GM21825 (cell line): ENCODE measurements around the gene CPED1.
"Not testable (repeated sequence)": the region's sequence is repeated elsewhere in the genome, so short reads cannot be mapped to it uniquely, and the experiment has no call there.

Source experiments
- ATAC-seq: cut with Tn5 transposase; IDR thresholded peaks from one replicate; pipeline ENCODE4 v1.9.1; 2021; ENCODE audit warnings: mild to moderate bottlenecking, moderate library complexity; ENCODE audit not compliant: unreplicated experiment

Gene CPED1

GRCh38 chr7:120981117-120981516 is 7.4 kb upstream of the CPED1 start:
- no peak for ATAC-seq

DNA sequence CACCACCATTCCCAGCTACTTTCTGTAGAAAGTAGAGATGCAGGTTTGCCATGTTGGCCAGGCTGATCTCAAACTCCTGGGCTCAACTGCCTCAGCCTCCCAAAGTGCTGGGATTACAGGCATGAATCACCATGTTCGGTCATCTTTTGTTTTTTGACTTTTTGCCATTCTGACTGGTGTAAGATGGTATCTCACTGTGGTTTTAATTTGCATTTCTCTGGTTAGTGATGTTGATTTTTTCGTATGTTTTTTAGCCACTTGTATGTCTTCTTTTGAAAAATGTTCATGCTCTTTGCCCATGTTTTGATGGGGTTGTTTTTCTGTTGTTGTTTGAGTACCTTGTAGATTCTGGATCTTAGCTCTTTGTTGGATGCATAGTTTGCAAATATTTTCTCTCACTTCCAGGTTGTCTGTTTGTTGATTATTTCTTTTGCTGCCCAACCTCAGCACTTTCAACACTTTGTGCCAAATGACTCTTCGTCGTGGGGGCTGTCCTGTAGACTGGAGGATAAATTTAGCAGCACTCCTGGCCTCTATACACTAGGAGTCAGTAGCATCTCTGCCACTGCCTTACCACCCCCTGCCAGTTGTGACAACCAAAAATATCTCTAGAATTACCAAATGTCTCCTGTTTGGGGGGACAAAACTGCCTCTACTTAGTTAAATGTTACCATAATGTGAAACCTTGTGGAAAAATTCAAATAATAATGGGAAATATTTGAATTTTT is 6.5 kb upstream of the CPED1 start:
- ATAC-seq: no peak

DNA sequence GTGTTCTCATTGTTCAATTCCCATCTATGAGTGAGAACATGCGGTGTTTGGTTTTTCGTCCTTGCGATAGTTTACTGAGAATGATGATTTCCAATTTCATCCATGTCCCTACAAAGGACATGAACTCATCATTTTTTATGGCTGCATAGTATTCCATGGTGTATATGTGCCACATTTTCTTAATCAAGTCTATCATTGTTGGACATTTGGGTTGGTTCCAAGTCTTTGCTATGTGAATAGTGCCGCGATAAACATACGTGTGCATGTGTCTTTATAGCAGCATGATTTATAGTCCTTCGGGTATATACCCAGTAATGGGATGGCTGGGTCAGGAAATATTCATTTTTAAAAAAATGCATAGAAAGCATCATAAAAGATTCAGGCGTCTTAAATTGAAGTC is 4.9 kb upstream of the CPED1 start:
- ATAC-seq: not testable (repeated sequence)

- ATAC-seq: no peak
Measured at GRCh38 chr7:120984406-120984805, 4.1 kb upstream of the CPED1 start.

DNA sequence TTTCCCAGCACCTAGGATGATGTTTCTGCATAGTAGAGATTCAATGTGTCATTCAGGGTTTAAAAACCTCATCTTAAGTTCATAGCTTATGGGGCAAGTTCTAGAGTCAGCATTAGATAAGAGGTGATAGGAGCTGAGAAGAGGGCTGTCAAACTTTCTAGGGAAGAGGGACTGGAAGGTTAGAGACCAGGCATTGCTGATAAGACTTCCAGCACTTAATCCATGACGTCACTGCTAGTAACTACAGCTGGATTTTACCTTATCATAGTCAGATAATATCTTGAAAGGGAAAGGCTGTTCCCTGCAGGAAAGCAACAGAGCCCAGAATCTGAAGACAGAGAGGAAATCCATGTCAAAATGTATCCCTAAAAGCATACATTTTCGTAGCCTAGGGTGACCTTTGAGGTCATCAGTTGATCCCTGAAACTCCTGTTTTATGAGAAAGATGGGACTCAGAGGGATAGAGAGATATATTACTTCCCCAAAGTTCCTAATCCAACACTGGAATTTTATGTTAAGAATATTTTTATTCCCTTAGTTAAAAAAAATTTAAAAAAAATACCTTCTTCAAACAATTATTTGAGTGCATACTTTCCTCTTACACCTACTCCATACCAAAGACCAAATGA is 3.3 kb upstream of the CPED1 start:
- no peak for ATAC-seq

DNA sequence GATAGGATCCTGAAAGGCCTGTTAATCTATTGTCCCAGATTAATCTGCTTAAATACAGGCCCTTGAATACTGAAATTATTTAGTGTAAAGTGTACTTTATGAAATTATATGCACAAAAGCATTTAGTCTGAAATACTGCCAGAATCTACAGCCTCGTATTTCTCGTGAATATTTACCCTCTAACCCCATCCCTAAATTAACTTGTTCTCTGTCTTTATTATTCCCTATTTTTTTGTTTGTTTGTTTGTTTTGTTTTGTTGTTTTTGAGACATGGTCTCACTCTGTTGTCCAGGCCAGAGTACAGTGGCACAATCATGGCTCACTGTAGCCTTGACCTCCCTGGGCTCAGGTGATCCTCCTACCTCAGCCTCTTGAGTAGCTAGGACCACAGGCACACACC is 2.7 kb upstream of the CPED1 start:
- ATAC-seq: no peak

DNA sequence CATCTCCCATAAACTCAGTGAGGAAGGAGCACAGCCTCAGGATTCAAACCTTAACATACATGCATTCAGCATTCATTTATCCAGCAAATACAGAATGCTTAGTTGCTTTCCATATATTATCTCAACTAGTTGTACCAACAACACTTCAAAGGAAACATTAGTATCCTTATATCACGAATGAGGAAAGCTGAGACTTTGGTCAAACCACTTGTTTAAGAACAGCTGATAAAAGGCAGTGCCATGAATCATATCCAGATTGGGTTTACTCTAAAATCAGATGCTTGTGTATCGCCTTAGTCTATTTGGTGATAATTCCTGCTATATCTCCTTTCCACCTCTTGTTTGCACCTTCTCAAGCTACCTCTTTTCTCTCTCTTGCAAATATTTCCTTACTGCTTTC is 1.9 kb upstream of the CPED1 start:
- no peak for ATAC-seq

GRCh38 chr7:120987280-120987679 is 1.2 kb upstream of the CPED1 start:
- no peak for ATAC-seq

GRCh38 chr7:120987683-120988590 is 574 bp upstream of the CPED1 start:
- peak; percentile 93 for ATAC-seq

DNA sequence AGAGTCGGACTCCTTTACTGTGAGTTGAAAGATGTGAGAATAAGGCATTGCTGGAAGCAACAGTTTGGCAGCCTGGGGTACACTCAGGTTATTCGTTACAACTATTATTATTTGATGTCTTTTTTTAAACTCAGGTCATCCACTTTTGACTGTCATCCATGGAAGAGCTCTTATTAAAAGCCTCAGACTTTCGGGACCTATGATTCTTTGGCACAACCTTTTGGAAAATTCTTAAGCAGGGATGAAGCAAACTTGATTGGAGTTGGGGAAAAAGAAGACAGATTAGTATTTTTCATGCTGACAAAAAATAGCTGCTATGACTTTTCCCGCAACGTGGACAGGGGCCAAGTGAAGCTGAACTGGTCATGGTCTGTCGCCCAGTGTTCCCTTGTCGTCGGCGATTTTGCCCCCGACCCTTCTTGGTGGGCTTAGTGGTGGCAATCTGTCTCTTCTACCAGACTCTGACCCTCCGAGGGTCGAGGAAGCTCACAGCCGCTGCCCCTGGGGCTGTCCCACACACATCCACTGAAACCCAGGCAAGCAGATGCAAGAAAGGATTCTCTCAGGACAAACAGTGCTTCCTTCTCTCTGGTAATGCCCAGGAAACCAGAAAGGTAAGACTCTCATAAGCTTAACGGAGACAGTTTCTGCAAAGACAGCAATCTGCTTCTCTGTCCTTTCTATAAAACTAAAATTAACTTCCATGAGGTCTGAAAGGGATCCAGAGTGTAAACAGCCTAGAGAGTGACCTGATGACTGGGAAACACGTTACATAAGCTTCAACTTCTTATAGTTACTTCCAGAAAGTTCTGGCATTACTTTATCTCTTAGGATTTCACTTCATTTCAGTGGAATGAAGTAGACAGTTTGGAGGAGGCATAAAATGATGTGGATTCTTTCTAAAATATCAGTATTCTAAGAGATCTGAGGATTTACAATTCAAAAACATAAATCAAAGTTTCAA is 1.0 kb downstream of the CPED1 start:
- ATAC-seq: no peak

GRCh38 chr7:120990468-120991118 is 2.1 kb downstream of the CPED1 start:
- ATAC-seq: no peak

DNA sequence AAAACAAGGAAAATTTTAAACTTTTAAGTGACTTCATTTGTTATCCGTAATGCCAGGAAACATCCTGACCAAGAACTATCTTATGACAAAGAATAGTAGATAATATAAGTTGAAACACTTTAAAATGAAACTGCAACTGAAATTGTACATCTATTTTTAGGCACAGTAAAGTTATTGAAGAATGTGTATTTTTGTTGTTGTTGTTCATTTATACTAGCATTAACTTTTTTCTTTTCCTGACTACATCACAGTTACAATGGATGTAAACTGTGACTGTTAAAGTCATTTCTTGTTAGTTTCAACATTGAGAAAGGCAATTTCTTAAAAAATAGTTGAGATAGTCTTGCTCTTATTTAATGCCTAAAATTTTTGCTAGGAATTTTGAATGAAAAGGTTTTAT is 2.6 kb downstream of the CPED1 start:
- ATAC-seq: no peak

DNA sequence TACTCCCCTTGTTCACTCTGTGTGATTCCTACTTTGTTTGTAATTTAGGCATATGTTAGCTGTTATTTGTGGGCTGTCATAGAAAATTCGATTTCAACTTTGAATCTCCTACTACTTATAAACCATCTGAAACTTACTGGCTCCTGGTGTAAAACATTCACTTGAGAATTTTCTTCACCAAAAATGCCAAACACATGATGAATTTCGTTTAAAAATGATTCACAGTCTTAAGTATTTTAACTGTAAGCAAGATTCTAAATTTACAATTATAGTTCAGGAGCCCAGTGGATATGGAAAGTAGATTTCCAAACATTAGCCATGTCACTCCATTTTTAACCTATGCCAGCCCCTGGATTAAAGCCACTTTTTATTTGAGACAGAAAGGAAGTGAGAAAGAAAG is 3.1 kb downstream of the CPED1 start:
- no peak for ATAC-seq

DNA sequence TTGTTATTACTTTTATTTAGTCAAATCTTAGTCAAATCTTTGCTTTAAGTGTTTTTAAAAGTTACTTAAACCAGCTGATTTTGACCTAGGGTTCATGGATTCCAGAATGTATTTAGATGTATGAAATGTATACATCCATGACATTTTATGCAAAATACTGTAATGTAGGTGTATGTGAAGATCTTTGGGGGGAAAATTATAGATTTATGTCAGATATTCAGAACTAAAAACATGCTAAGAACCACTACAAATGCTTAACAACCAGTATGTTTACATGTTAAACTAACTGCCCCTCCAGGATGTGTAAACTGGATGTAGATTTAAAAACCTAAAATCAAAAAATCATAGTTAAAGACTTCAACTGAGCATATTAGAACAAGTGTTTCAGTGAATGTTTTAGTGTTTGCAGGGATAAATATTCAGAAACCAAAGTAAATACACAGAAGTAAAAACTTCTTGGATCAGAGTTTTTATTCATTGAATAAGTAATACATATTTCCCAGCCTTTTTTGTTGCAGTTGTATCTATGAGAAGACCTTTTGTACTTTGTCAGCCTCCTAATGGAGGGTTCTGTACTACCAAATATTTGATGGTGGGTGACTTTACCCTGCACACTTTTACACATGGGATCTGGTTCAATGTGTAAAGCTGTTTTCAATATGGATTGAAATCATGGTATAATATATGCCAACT is 3.9 kb downstream of the CPED1 start:
- no peak for ATAC-seq

- no peak for ATAC-seq
Measured at GRCh38 chr7:120992965-120993494, 4.5 kb downstream of the CPED1 start.

DNA sequence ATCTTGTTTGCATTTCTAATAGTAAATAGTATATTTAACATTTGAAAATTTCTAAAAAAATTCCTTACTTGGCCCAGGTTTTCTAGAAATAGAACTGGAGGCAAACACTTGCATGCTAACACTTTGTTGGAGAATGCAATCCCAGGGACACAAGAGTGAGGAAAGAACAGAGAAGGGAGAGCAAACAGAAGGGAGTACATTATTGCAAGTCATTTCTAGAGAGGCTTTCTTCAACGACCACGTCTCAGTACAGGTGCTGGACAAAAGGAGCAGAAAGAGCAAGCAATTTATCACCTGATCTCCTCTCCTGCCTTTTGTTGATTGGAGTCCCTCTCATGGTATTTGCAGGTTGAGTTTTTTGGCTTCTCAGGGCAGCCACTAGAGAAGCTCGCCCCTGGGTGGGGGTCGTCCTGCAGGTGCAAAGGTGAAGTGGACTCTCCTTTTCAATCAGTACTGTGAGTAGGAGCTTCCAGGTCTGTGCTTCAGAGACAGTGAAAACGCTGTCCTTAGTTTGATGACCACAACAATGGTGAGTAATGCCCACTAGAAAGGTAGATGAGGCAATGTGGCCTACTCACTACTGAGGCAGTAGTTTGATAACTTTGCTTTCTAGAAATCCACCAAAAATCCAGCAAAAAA is 5.2 kb downstream of the CPED1 start:
- ATAC-seq: no peak

DNA sequence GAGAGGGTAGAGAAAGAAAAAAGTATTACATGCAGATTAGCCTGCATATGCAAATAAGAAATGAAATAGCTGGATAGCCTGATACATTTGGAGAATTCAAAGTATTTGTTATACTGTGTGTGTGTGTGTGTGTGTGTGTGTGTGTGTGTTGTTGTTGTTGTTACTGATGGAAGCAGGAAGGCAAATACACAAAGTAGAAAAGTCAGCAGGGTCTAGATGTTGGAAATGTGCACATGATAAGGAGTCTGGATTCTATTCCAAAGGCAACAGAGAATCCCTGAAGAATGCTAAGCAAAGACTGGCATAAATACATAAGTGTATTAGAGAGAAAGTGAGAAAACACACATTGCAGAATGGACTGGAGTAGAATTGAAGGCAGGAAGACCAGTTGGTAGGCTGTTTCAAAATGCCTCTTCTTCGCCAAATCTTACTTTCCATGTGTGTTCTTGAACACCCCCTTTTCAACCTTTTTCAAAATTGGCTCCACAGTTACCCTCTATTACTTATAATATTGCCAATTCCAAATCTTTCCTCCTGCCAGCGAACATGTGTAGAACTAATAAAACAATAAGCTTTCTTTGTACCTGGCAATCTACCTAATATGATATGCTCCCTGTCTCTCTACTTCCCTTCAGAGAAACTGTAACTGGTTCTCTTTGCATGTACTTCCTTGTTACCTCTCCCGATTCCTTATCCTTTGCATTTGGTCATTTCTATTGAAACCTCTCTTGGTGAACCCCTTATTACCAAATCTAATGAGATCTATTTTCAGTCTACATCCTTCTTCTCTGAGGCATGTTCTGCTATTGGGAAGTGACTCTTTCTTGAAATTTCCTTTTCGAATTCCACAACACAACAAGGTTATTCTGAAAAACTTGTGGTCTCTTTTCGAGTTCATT is 6.2 kb downstream of the CPED1 start:
- no peak for ATAC-seq

GRCh38 chr7:120995654-120996053 is 7.1 kb downstream of the CPED1 start:
- no peak for ATAC-seq
